IPS-18a (cell line): ENCODE results near the gene USP1.

ENCODE experiments used
- H3K27ac ChIP-seq: one replicate; pipeline ENCODE4 v1.5.1; 2013; ENCODE audit warnings: low read length
- H3K27me3 ChIP-seq: one replicate; pipeline ENCODE4 v1.6.1; 2013; ENCODE audit warnings: mild to moderate bottlenecking, low read length; ENCODE audit not compliant: control insufficient read depth, insufficient read depth
- H3K36me3 ChIP-seq: one replicate; pipeline ENCODE4 v1.6.1; 2013; ENCODE audit warnings: low read depth, low read length; ENCODE audit not compliant: control insufficient read depth
- H3K4me1 ChIP-seq: one replicate; pipeline ENCODE4 v1.6.1; 2013; ENCODE audit warnings: low read depth, low read length; ENCODE audit not compliant: control insufficient read depth
- H3K4me3 ChIP-seq: one replicate; pipeline ENCODE4 v1.5.1; 2013; ENCODE audit warnings: low read length
- H3K9ac ChIP-seq: one replicate; pipeline ENCODE4 v1.6.1; 2013; ENCODE audit warnings: mild to moderate bottlenecking, low read length, moderate library complexity
- H3K9me3 ChIP-seq: one replicate; pipeline ENCODE4 v1.6.1; 2013; ENCODE audit warnings: low read depth, low read length; ENCODE audit not compliant: control insufficient read depth

Gene USP1

DNA sequence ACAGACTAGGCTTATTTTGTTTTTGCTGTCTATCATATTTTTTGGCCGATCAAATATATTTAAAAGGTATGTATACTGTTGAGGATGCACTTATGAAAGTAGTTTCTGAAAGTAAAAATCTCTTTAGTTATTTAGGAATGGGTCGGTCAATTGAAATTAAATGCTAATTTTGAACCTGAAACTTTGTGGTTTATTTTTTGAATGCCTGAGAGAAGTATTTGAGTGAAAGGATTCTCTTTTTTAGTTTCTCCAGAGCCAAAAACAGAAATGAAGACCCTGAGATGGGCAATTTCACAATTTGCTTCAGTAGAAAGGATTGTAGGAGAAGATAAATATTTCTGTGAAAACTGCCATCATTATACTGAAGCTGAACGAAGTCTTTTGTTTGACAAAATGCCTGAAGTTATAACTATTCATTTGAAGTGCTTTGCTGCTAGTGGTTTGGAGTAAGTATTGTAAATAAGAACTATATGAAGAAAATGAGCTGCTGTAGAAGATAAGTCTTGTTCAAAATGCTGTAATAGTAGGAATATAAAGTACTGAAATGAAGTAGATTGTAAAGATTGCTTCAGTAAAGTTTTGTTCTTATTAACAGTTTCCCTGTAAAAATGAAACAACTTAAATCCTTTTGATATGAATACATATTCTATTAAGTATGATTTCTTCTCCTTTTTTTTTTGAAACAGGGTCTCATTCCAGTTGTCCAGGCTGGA, 11.5 kb downstream of the USP1 start:
- no peak overlapping the region for H3K4me3 ChIP-seq
- no peak overlapping the region for H3K9ac ChIP-seq

DNA sequence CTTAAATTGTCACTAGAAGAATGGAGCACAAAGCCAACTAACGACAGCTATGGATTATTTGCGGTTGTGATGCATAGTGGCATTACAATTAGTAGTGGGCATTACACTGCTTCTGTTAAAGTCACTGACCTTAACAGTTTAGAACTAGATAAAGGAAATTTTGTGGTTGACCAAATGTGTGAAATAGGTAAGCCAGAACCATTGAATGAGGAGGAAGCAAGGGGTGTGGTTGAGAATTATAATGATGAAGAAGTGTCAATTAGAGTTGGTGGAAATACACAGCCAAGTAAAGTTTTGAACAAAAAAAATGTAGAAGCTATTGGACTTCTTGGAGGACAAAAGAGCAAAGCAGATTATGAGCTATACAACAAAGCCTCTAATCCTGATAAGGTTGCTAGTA, 13.5 kb downstream of the USP1 start:
- Histone ChIP-seq H3K4me1 (no peaks in the 10 kb centered on the region), H3K9ac (no peak overlapping the region), H3K9me3 (no peaks in the 10 kb centered on the region), H3K27me3 (no peaks in the 10 kb centered on the region), H3K36me3 (peaks cover 82% of the 10 kb centered on the region), H3K27ac (no peak overlapping the region), H3K4me3 (no peak overlapping the region)

More for the DNA sequence above, 11.5 kb downstream of the USP1 start:
- Histone ChIP-seq H3K27me3 (no peaks in the 10 kb centered on the region), H3K27ac (no peak overlapping the region), H3K36me3 (peaks cover 86% of the 10 kb centered on the region), H3K4me1 (no peaks in the 10 kb centered on the region), H3K9me3 (no peaks in the 10 kb centered on the region)

- Histone ChIP-seq H3K36me3 (peaks cover 70% of the 10 kb centered on the region), H3K9me3 (no peaks in the 10 kb centered on the region), H3K4me1 (no peaks in the 10 kb centered on the region), H3K27me3 (no peaks in the 10 kb centered on the region), H3K4me3 (no peak overlapping the region), H3K27ac (no peak overlapping the region), H3K9ac (no peak overlapping the region)
These were observed 16.1 kb downstream of the USP1 start for GRCh38 chr1:62452951-62453350.

DNA sequence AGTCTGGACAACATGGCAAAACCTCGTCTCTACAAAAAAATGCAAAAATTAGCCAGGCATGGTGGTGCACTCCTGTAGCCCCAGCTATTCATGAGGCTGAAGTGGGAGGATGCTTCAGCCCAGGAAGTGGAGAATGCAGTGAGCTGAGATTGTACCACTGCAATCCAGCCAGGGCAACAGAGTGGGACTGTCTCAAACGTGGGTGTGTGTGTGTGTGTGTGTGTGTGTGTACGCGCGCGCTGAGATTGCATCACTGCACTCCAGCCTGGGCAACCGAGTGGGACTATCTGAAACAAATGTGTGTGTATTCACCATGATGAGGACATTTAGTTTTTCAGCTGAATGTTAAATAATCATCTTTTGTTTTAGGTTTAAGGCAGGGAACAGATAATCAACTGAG, 21.1 kb downstream of the USP1 start:
- no peaks in the 10 kb centered on the region for H3K4me1 ChIP-seq
- no peak overlapping the region for H3K4me3 ChIP-seq
- H3K27ac ChIP-seq, result no peak overlapping the region
- H3K9ac ChIP-seq, result no peak overlapping the region
- no peaks in the 10 kb centered on the region for H3K9me3 ChIP-seq
- H3K27me3 ChIP-seq, result no peaks in the 10 kb centered on the region
- H3K36me3 ChIP-seq, result peaks cover 24% of the 10 kb centered on the region

- H3K27me3 ChIP-seq, result no peaks in the 10 kb centered on the region
- no peak overlapping the region for H3K27ac ChIP-seq
- H3K4me3 ChIP-seq, result no peak overlapping the region
- no peaks in the 10 kb centered on the region for H3K9me3 ChIP-seq
- H3K4me1 ChIP-seq, result no peaks in the 10 kb centered on the region
- H3K36me3 ChIP-seq, result peaks cover 2% of the 10 kb centered on the region
- no peak overlapping the region for H3K9ac ChIP-seq
These were observed 25.5 kb downstream of the USP1 start for GRCh38 chr1:62462370-62462769.

DNA sequence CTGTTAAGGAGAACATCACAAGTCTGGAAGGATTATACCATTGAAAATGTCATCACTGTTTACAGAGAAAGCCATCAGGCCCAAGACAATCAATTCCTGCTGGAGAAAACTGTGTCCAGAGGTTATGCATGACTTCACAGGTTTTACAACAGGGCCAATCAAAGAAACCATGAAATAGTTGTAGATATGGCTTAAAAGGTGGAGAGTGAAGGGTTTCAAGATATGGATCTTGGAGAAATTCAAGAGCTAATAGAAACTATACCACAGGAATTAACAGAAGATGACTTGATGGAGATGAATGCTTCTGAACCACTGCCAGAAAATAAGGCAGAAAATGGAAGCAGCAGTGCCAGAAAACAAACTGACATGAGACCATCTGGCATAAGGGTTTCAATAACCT, 30.2 kb downstream of the USP1 start:
- no peaks in the 10 kb centered on the region for H3K4me1 ChIP-seq
- no peaks in the 10 kb centered on the region for H3K9me3 ChIP-seq
- no peaks in the 10 kb centered on the region for H3K27me3 ChIP-seq
- no peak overlapping the region for H3K4me3 ChIP-seq
- no peak overlapping the region for H3K27ac ChIP-seq
- peaks cover 3% of the 10 kb centered on the region for H3K36me3 ChIP-seq
- H3K9ac ChIP-seq, result no peak overlapping the region

DNA sequence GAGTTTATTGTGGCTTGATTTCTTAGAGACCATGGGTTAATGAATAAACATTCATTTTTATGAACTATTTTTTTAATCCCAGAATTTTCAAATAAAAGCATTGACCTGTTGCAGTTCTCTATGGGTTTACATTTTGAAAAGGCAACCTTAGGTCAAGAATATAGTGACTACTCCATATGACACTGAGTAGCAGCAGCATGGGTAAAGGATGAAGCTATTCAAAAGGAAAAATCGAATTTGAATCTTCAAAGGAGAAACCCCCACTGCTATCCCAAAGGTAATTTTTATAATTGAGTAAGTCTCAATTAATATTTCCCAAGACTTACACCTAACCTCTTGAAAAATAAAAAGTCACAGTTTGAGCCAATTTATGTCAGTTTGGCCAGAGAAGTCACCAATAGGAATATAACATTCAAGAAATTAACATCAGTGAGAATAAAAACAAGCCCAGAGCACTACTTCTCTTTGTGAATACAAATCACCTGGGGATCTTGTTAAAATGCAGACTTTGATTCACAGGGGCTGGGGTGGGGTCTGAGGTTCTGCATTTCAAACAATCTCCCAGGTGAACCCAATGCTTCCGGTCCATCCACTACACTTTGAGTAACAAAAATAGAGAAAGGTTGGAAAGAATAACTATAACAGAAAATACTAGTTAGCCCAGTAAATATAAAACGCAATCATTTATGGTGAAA, 39.8 kb downstream of the USP1 start:
- Histone ChIP-seq H3K4me3 (peak overlapping the region; percentile 22), H3K4me1 (peaks cover 30% of the 10 kb centered on the region), H3K36me3 (peaks cover 20% of the 10 kb centered on the region), H3K27ac (no peak overlapping the region), H3K27me3 (no peaks in the 10 kb centered on the region), H3K9me3 (no peaks in the 10 kb centered on the region), H3K9ac (no peak overlapping the region)

DNA sequence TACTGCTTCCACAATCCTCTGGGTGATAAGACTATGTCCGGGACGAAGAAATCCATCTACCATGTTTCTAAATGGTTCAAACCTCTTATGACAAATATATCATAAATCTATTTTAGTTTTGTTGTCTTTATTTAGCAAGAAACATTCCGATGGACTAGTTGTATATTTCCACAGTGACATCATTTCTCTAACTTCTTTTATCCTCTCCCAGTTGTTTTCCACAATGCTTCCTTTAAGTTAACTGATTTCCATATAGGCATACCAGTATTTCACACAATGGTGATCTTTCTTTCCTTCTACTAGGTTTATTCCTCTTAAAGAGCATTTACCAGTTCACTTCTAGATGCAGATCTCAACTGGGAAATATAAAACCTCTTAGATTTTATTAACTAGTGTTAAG, 44.8 kb downstream of the USP1 start:
- Histone ChIP-seq H3K9me3 (no peaks in the 10 kb centered on the region), H3K9ac (no peak overlapping the region), H3K27me3 (no peaks in the 10 kb centered on the region), H3K36me3 (no peaks in the 10 kb centered on the region), H3K27ac (no peak overlapping the region), H3K4me3 (no peak overlapping the region), H3K4me1 (peaks cover 15% of the 10 kb centered on the region)

- Histone ChIP-seq H3K27ac (no peak overlapping the region), H3K36me3 (no peaks in the 10 kb centered on the region), H3K27me3 (no peaks in the 10 kb centered on the region), H3K4me3 (no peak overlapping the region), H3K4me1 (peaks cover 17% of the 10 kb centered on the region), H3K9ac (no peak overlapping the region), H3K9me3 (no peaks in the 10 kb centered on the region)
These were observed 48.1 kb downstream of the USP1 start for GRCh38 chr1:62484824-62485468.

GRCh38 chr1:62487956-62488355, 51.1 kb downstream of the USP1 start:
- peaks cover 2% of the 10 kb centered on the region for H3K36me3 ChIP-seq
- peak overlapping the region; percentile 13 for H3K27ac ChIP-seq
- no peaks in the 10 kb centered on the region for H3K9me3 ChIP-seq
- no peak overlapping the region for H3K9ac ChIP-seq
- peaks cover 17% of the 10 kb centered on the region for H3K4me1 ChIP-seq
- H3K27me3 ChIP-seq, result no peaks in the 10 kb centered on the region
- H3K4me3 ChIP-seq, result peak overlapping the region; percentile 22

DNA sequence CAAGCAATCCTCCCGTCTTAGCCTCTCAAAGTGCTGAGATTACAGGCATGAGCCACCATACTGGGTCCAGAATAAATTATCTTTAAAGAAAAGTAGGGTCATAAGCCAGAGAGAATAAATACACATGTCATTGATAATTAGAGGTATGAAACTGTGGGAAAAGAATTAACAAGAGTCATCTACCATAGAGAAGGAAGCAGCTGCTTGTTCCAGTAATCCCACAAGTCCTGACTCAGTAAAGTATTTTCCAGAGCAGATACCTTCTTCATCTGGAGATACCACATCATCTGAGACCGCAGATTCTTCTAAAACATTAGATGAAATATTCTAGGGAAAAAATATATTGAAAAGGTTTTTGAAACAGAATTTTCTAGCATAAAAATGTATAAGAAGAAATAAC, 55.7 kb downstream of the USP1 start:
- Histone ChIP-seq H3K27me3 (no peaks in the 10 kb centered on the region), H3K27ac (no peak overlapping the region), H3K9me3 (no peaks in the 10 kb centered on the region), H3K36me3 (peaks cover 2% of the 10 kb centered on the region), H3K9ac (no peak overlapping the region), H3K4me1 (peaks cover 13% of the 10 kb centered on the region), H3K4me3 (no peak overlapping the region)
